HL-60 (cell line): Measurements from ENCODE around the gene DOCK2.

Source experiments
- CTCF ChIP-seq: IDR thresholded peaks from one replicate; pipeline ENCODE4 v1.5.1; 2011; ENCODE audit warnings: low read length, control low read depth, inconsistent platforms; ENCODE audit not compliant: insufficient read depth
- GABPA ChIP-seq: IDR thresholded peaks from 2 replicates; pipeline ENCODE4 v1.6.1; 2012; ENCODE audit warnings: low read depth
- POLR2AphosphoS5 ChIP-seq: IDR thresholded peaks from 2 replicates; pipeline ENCODE4 v1.6.1; 2012; ENCODE audit warnings: low read depth
- REST ChIP-seq: IDR thresholded peaks from 2 replicates; pipeline ENCODE4 v1.6.1; 2012; ENCODE audit warnings: low read depth; ENCODE audit not compliant: insufficient replicate concordance
- SPI1 ChIP-seq: IDR thresholded peaks from 2 replicates; pipeline ENCODE4 v1.6.1; 2012; ENCODE audit warnings: low read depth, mild to moderate bottlenecking, borderline replicate concordance

DNA sequence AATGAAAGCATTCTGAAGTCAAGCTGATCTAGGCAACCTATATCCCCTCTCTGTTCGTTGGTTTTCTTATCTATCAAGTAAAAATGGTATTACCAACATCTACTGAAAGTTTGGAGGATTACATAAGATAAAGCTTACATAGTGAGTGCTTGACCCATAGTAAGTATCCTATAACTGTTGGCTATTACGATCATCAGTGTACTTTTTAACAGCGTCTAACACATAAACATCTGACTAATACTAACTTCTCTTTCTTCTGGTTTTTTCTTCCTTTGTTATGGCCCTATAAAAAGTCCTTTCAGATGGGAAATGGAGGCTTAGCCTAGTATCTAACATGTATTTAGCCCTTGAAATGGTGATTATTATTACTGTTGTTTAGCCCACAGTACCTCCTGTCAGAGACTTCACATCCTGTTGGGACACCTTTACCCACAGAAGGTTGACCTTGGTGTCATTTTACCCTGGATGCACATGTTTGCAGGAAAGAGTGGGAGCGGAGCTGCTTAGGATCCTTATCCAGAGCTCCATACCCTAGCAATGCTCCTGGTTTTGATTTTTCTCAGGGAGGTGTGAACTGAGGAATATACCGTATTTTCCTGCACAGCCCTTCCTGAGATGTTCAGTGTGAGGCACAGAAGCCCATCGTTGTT lies 337.2 kb downstream of the DOCK2 start:
- TF ChIP-seq CTCF (no peak), GABPA (no peak), SPI1 (no peak), REST (no peak), POLR2AphosphoS5 (no peak)
